ENCODE measurements around the gene ZNF446. TPM values are rescaled to one million over a fixed set of nuclear protein-coding genes. Genes with fewer than 3 reads are reported as not detected.

The ZNF446 gene
- total and polyA plus RNA-seq, 2 donors (not counting 1 experiment from before 2014, with no cell fraction given): 15.0 to 18.9 TPM

- H3K79me2 ChIP-seq (ENCODE audit: control insufficient read depth, insufficient read depth, low read length): peaks cover 27% of the 10 kb centered on the region
- H3K27me3 ChIP-seq (replicated peaks in 1 of 4; ENCODE audit: control extremely low read depth in 1 of 4, control insufficient read depth in 3 of 4, insufficient read depth in 4 of 4, low read length in 3 of 4): no peaks in the 10 kb centered on the region
- peaks cover 10 to 15% of the 10 kb centered on the region in 2 donors for H3K4me1 ChIP-seq (ENCODE audit: control insufficient read depth in 2 of 2, insufficient read depth in 2 of 2, low read length in 2 of 2)
- peaks cover 0 to 8% of the 10 kb centered on the region in 2 experiments for H3K36me3 ChIP-seq (replicated peaks in 1 of 2; ENCODE audit: control extremely low read depth in 1 of 2, control insufficient read depth in 1 of 2, extremely low read depth in 1 of 2, insufficient read depth in 2 of 2, low read length in 1 of 2)
- CTCF ChIA-PET: interaction anchor here (0.8 kb wide), 1 partner anchor 50 kb away, joined by 3 read pairs; no protein-coding TSS in a partner anchor
- no peak within 1 kb of the TSS for H3K9ac ChIP-seq (ENCODE audit: low read length)
- no peak for DNase-seq
- peaks cover 19% of the 10 kb centered on the region for H3K4me1 Mint-ChIP-seq
- no peak within 1 kb of the TSS for H2AFZ ChIP-seq (ENCODE audit: insufficient read depth, low read depth, low read length, poor library complexity, severe bottlenecking)
- no peak within 1 kb of the TSS for H3K4me2 ChIP-seq (replicated peaks; ENCODE audit: low read depth, low read length, poor library complexity, severe bottlenecking)
- no peak within 1 kb of the TSS for H3K4me3 ChIP-seq (ENCODE audit: control extremely low read depth in 1 of 5, extremely low read depth in 1 of 5, insufficient read depth in 1 of 5, low read depth in 2 of 5, low read length in 4 of 5)
- H3K27ac ChIP-seq (ENCODE audit: low read length in 2 of 2): no peak within 1 kb of the TSS
- H3K27ac Mint-ChIP-seq: no peak within 1 kb of the TSS
- no peak within 1 kb of the TSS for H3K4me3 Mint-ChIP-seq
- WGBS (ENCODE audit: insufficient coverage): 97% methylated on average over 25 of the region's 25 CpGs
- H3K9me3 ChIP-seq (ENCODE audit: control extremely low read depth in 1 of 3, control insufficient read depth in 2 of 3, insufficient read depth in 1 of 3, low read length in 2 of 3): peaks cover 0 to 18% (median 3%) of the 10 kb centered on the region in 3 donors
- TF ChIP-seq CTCF (IDR thresholded peaks at IDR 0.05): no peak
- TF ChIP-seq EZH2 (IDR thresholded peaks at IDR 0.05; ENCODE audit: borderline replicate concordance, insufficient read depth, low read depth, low read length, poor library complexity, severe bottlenecking): no peak
- POLR2A ChIA-PET: interaction anchor here (0.6 kb wide), 1 partner anchor 53 kb away, joined by 3 read pairs; no protein-coding TSS in a partner anchor
- intact Hi-C loops (cut with micrococcal nuclease): no loop called here
- no peak for ATAC-seq (ENCODE audit: low read depth)
- no peaks in the 10 kb centered on the region for H3K27me3 Mint-ChIP-seq
- H4K20me1 ChIP-seq (ENCODE audit: control insufficient read depth, insufficient read depth, low read length, poor library complexity, severe bottlenecking): peaks cover 40% of the 10 kb centered on the region
- H3K9me3 Mint-ChIP-seq (ENCODE audit: insufficient read depth): peaks cover 4% of the 10 kb centered on the region
These were observed 35.4 kb downstream of the ZNF446 start, which contains the start of gene SLC27A5 for GRCh38 chr19:58511353-58512208. TSS of gene SLC27A5 (minus strand) at chr19:58511992. CDS start at chr19:58511955, 37 bp downstream.
